Kidney (tissue), 14 donors: Measurements from ENCODE around the gene FOXK1. TPM values are rescaled to one million over a fixed set of nuclear protein-coding genes. Genes with fewer than 3 reads are reported as not detected.
A peak's percentile ranks its signal among the peaks of the same experiment; 100 is the strongest.

Experiments
- DNase-seq, 5 donors: peaks; one replicate each; pipeline ENCODE4 v3.0.0-alpha.2; 2013 to 2020
- FAIRE-seq: peaks from 2 replicates; lab custom pipeline; 2012; peaks lifted over from hg19 to GRCh38; lab: Jason Lieb, UNC
- H3K27ac ChIP-seq, 2 donors: one replicate each; pipeline ENCODE4 v1.7.0; 2013; ENCODE audit warnings: low read depth in 2 of 2, low read length in 2 of 2, inconsistent platforms in 1 of 2
- H3K27me3 ChIP-seq: one replicate; pipeline ENCODE4 v1.7.1; 2013; ENCODE audit warnings: low read length, inconsistent platforms; ENCODE audit not compliant: control insufficient read depth, insufficient read depth
- H3K36me3 ChIP-seq, 3 donors: one replicate each; pipeline versions ENCODE4 v1.7.0 to v1.7.1; 2013; ENCODE audit warnings: low read length in 3 of 3, control low read depth in 1 of 3, inconsistent platforms in 1 of 3; ENCODE audit not compliant: insufficient read depth in 3 of 3, control insufficient read depth in 2 of 3
- H3K4me1 ChIP-seq, 3 donors: one replicate each; pipeline versions ENCODE4 v1.7.0 to v1.7.1; 2013; ENCODE audit warnings: low read length in 3 of 3, inconsistent platforms in 1 of 3, low read depth in 1 of 3; ENCODE audit not compliant: control insufficient read depth in 2 of 3, insufficient read depth in 2 of 3
- H3K4me3 ChIP-seq, 3 donors: one replicate each; pipeline versions ENCODE4 v1.7.0 to v1.8.1; 2013; ENCODE audit warnings: low read length in 3 of 3, control low read depth in 1 of 3, inconsistent platforms in 1 of 3
- H3K9ac ChIP-seq, 3 donors: one replicate each; pipeline versions ENCODE4 v1.7.0 to v1.7.1; 2013; ENCODE audit warnings: low read length in 3 of 3, control low read depth in 1 of 3, inconsistent platforms in 1 of 3
- H3K9me3 ChIP-seq, 3 donors: one replicate each; pipeline versions ENCODE4 v1.7.0 to v1.7.1; 2013; ENCODE audit warnings: low read length in 3 of 3, control low read depth in 1 of 3, inconsistent platforms in 1 of 3; ENCODE audit not compliant: control insufficient read depth in 2 of 3, insufficient read depth in 1 of 3
- CTCF ChIP-seq: IDR thresholded peaks from 3 replicates; pipeline ENCODE4 v1.5.1; 2012; ENCODE audit warnings: mild to moderate bottlenecking, moderate library complexity, borderline replicate concordance; ENCODE audit not compliant: insufficient read depth; ENCODE audit errors: extremely low read depth
- intact Hi-C: fragments of 100-400 bp; cut with DNase I; formaldehyde crosslinking; loops from one replicate; pipeline ENCODE4 v1.11.1; 2022
- polyA plus RNA-seq: library from polyadenylated mRNA; stranded (reverse); fragments of 350-450 nt; fragmentation: Illumina TruSeq; extraction: RNeasy Lipid Tissue Mini Kit (QIAGEN cat#74804); gene quantifications from one replicate; pipeline ENCODE4 v1.2.3, GENCODE V29; 2014; ENCODE audit warnings: low read depth, low replicate concordance; ENCODE audit not compliant: insufficient read depth
- total RNA-seq: library from RNA; stranded (reverse); fragmentation: NEBNext Ultra II Directional; extraction: Animal tissue kit (Norgen Biotek cat#: 25700); gene quantifications from one replicate; pipeline ENCODE4 v1.2.1, GENCODE V29; 2021
- donor health status: control.
- donor health status: control.
- donor health status: control.
- donor health status: control.
- donor health status: control.
- donor health status: DM: yes; HTN: yes; CAD: no.
- donor health status: Normal renal cell carcinoma (clear cell type).

The FOXK1 gene
- total and polyA plus RNA-seq, 2 donors from 2014 or later = 3.9 to 44.2 TPM

GRCh38 chr7:4638781-4639575 lies 43.1 kb upstream of the FOXK1 start:
- Histone ChIP-seq H3K4me3 (no peak overlapping the region), H3K4me1 (peaks cover 0 to 2% (median 0%) of the 10 kb centered on the region in 3 donors), H3K27ac (no peak overlapping the region), H3K27me3 (no peaks in the 10 kb centered on the region), H3K36me3 (no peaks in the 10 kb centered on the region), H3K9ac (no peak overlapping the region), H3K9me3 (no peaks in the 10 kb centered on the region)
- DNase-seq (peak in 1 of 5 donors; percentile 41), FAIRE-seq (no peak)
- intact Hi-C loops = no loop called here
- TF ChIP-seq CTCF = no peak

GRCh38 chr7:4641091-4641666 lies 40.9 kb upstream of the FOXK1 start:
- Histone ChIP-seq H3K9ac (peak overlapping the region in 2 of 3 donors; percentile 11 to 58), H3K36me3 (no peaks in the 10 kb centered on the region), H3K4me1 (peaks cover 0 to 2% (median 0%) of the 10 kb centered on the region in 3 donors), H3K27ac (peak overlapping the region; percentile 20 to 51), H3K9me3 (no peaks in the 10 kb centered on the region), H3K27me3 (no peaks in the 10 kb centered on the region), H3K4me3 (peak overlapping the region; percentile 21 to 83 (median 56))
- DNase-seq = no peak
- intact Hi-C loops = no loop called here
- TF ChIP-seq CTCF = no peak
- no peak for FAIRE-seq

- intact Hi-C loops = no loop called here
- H3K4me1 ChIP-seq = peaks cover 0 to 2% (median 0%) of the 10 kb centered on the region in 3 donors
- H3K27me3 ChIP-seq = no peaks in the 10 kb centered on the region
- peak overlapping the region; percentile 29 to 81 (median 41) for H3K9ac ChIP-seq
- H3K4me3 ChIP-seq = peak overlapping the region; percentile 59 to 83 (median 74)
- DNase-seq (peak; percentile 96 to 99 (median 98)), FAIRE-seq (no peak)
- TF ChIP-seq CTCF = peak; percentile 73
- H3K36me3 ChIP-seq = no peaks in the 10 kb centered on the region
- H3K27ac ChIP-seq = peak overlapping the region; percentile 83 to 92
- H3K9me3 ChIP-seq = no peaks in the 10 kb centered on the region
These were observed 40.2 kb upstream of the FOXK1 start for GRCh38 chr7:4641667-4642467.
